Keratinocyte (primary cell): ENCODE results near the gene RAB29. TPM values are rescaled to one million over a fixed set of nuclear protein-coding genes. Genes with fewer than 3 reads are reported as not detected.

ENCODE experiments used
- DNase-seq: peaks from one replicate; pipeline ENCODE4 v3.0.0-alpha.2; 2011; ENCODE audit warnings: low read depth, missing footprints, low spot score
- FAIRE-seq: peaks from 2 replicates; lab custom pipeline; 2011; peaks lifted over from hg19 to GRCh38; lab: Jason Lieb, UNC
- H2AFZ ChIP-seq: 2 replicates; pipeline ENCODE4 v1.6.0; 2012; ENCODE audit warnings: low read length, control low read depth, inconsistent platforms; ENCODE audit not compliant: control insufficient read depth
- H3K27ac ChIP-seq: 2 replicates; pipeline ENCODE4 v1.5.1; 2011; ENCODE audit warnings: low read length; ENCODE audit not compliant: control insufficient read depth, insufficient read depth
- H3K27me3 ChIP-seq: 3 replicates; pipeline ENCODE4 v1.6.0; 2011; ENCODE audit warnings: low read length; ENCODE audit not compliant: control insufficient read depth, insufficient read depth; ENCODE audit errors: extremely low read depth
- H3K36me3 ChIP-seq, 2 experiments: 2 replicates in 1 of 2; 3 replicates in 1 of 2; pipeline ENCODE4 v1.5.1; 2011; ENCODE audit warnings: low read length in 2 of 2, mild to moderate bottlenecking in 1 of 2; ENCODE audit not compliant: control insufficient read depth in 2 of 2, insufficient read depth in 2 of 2; ENCODE audit errors: extremely low read depth in 1 of 2
- H3K4me1 ChIP-seq: 3 replicates; pipeline ENCODE4 v1.5.1; 2011; ENCODE audit warnings: low read length; ENCODE audit not compliant: control insufficient read depth, insufficient read depth; ENCODE audit errors: extremely low read depth
- H3K4me2 ChIP-seq: 3 replicates; pipeline ENCODE4 v1.6.0; 2011; ENCODE audit warnings: low read depth, low read length; ENCODE audit not compliant: control insufficient read depth, insufficient read depth; ENCODE audit errors: extremely low read depth
- H3K4me3 ChIP-seq, 3 experiments: fragments of 200-600 bp in 1 of 3; sonication (generic) in 1 of 3; 2 replicates in 2 of 3; 3 replicates in 1 of 3; pipeline ENCODE4 v1.5.1; 2011 to 2016; ENCODE audit warnings: low read length in 3 of 3, mild to moderate bottlenecking in 3 of 3, control low read depth in 2 of 3, inconsistent platforms in 1 of 3, low read depth in 1 of 3, mixed read lengths in 1 of 3, mixed run types in 1 of 3, moderate library complexity in 1 of 3; ENCODE audit not compliant: control insufficient read depth in 2 of 3, insufficient read depth in 2 of 3; ENCODE audit errors: extremely low read depth in 1 of 3
- H3K79me2 ChIP-seq: 2 replicates; pipeline ENCODE4 v1.6.0; 2012; ENCODE audit warnings: low read length; ENCODE audit not compliant: control insufficient read depth, insufficient read depth
- H3K9ac ChIP-seq: 3 replicates; pipeline ENCODE4 v1.6.0; 2011; ENCODE audit warnings: low read length; ENCODE audit not compliant: control insufficient read depth, insufficient read depth; ENCODE audit errors: extremely low read depth
- H3K9me1 ChIP-seq: 3 replicates; pipeline ENCODE4 v1.6.0; 2011; ENCODE audit warnings: low read length; ENCODE audit not compliant: control insufficient read depth, insufficient read depth; ENCODE audit errors: extremely low read depth
- H3K9me3 ChIP-seq: 2 replicates; pipeline ENCODE4 v1.5.1; 2012; ENCODE audit warnings: low read depth, low read length; ENCODE audit not compliant: control insufficient read depth
- H4K20me1 ChIP-seq: 3 replicates; pipeline ENCODE4 v1.6.0; 2011; ENCODE audit warnings: low read length; ENCODE audit not compliant: control insufficient read depth, insufficient read depth; ENCODE audit errors: extremely low read depth
- CTCF ChIP-seq, 3 experiments: IDR thresholded peaks in 1 of 3; conservative IDR thresholded peaks in 1 of 3; optimal IDR thresholded peaks in 1 of 3; 2 replicates in 2 of 3; 3 replicates in 1 of 3; pipeline versions ENCODE3 to v1.5.1; 2011; ENCODE audit warnings: low read length in 3 of 3, mild to moderate bottlenecking in 3 of 3, moderate library complexity in 2 of 3, control low read depth in 1 of 3, inconsistent platforms in 1 of 3; ENCODE audit not compliant: insufficient read depth in 2 of 3; ENCODE audit errors: extremely low read depth in 1 of 3
- EZH2 ChIP-seq: IDR thresholded peaks from one replicate; pipeline ENCODE4 v1.6.1; 2012; ENCODE audit warnings: inconsistent platforms, mild to moderate bottlenecking, low read length, moderate library complexity
- dilution Hi-C: fragments of 300-500 bp; cut with MboI; formaldehyde crosslinking; loops from one replicate; pipeline ENCODE4 v1.7.0; 2020; ENCODE audit warnings: low sequenced_read_pairs; ENCODE audit not compliant: extremely low pct_ligation_motif_present
- polyA plus RNA-seq, 5 experiments: library from polyadenylated mRNA; depleted of rRNA in 3 of 5; stranded (reverse) in 3 of 5; stranded (forward) in 1 of 5; unstranded in 1 of 5; fragments of >200 nt; gene quantifications; 1 replicate in 1 of 5; 2 replicates in 3 of 5; 3 replicates in 1 of 5; pipeline versions ENCODE4 v1.2.1 to v1.2.3, GENCODE V29; 2011 to 2012; ENCODE audit warnings: missing spikeins in 2 of 5, low read depth in 1 of 5, low replicate concordance in 1 of 5
- small RNA-seq, 3 experiments: library from RNA; depleted of rRNA; stranded (forward); fragments of <200 nt; gene quantifications; one replicate each; pipeline ENCODE3, GENCODE V24; 2012; ENCODE audit warnings: low read depth in 3 of 3, low replicate concordance in 1 of 3; ENCODE audit not compliant: insufficient read length in 3 of 3

RAB29 gene
- polyA plus RNA-seq, 1 donor (not counting 4 experiments of a cell fraction or from before 2014, with no cell fraction given), result 26.7 TPM

- Histone ChIP-seq H3K36me3 (peaks cover 18 to 23% of the 10 kb centered on the region in 2 experiments), H3K9ac (no peak overlapping the region), H4K20me1 (no peaks in the 10 kb centered on the region), H3K4me3 (no peak overlapping the region), H2AFZ (no peak overlapping the region), H3K27ac (no peak overlapping the region), H3K4me2 (no peak overlapping the region), H3K4me1 (no peaks in the 10 kb centered on the region), H3K79me2 (no peaks in the 10 kb centered on the region), H3K27me3 (no peaks in the 10 kb centered on the region), H3K9me1 (no peaks in the 10 kb centered on the region), H3K9me3 (no peaks in the 10 kb centered on the region)
- TF ChIP-seq EZH2 (no peak), CTCF (optimal IDR thresholded peaks at IDR 0.05 in 1 of 3, IDR thresholded peaks at IDR 0.05 in 1 of 3, conservative IDR thresholded peaks at IDR 0.05 in 1 of 3; ENCODE audit: extremely low read depth in 1 of 3, insufficient read depth in 2 of 3, low read length in 3 of 3) (no peak)
- no peak for DNase-seq
- dilution Hi-C loops, result no loop called here
- FAIRE-seq, result no peak
These were observed 56.3 kb downstream of the RAB29 start for GRCh38 chr1:205719015-205719414.

Small RNA genes within 50 kb of the gene (small RNA-seq; reads per million reads assigned to genes)
- gene RF00139, result 0 reads per million in 3 experiments

Other genes starting within 250 kb of the RAB29 start
- 4.5 to 8.6 TPM (median 7.3 TPM) in 3 replicates for gene ELK4, start 143.5 kb downstream of the RAB29 start, polyA plus RNA-seq
- 2.1 to 2.8 TPM (median 2.5 TPM) in 3 replicates for gene SLC45A3, start 95.0 kb downstream of the RAB29 start, polyA plus RNA-seq
- 38.0 to 71.6 TPM (median 46.1 TPM) in 3 replicates for gene NUCKS1, start 25.3 kb downstream of the RAB29 start, polyA plus RNA-seq
- 11.0 to 22.5 TPM (median 21.7 TPM) in 3 replicates for gene SLC41A1, start 37.7 kb upstream of the RAB29 start, polyA plus RNA-seq
- gene PM20D1, start 74.7 kb upstream of the RAB29 start, polyA plus RNA-seq, result 0.03 to 0.05 TPM (median 0.04 TPM) in 3 replicates
- gene SLC26A9, start 168.0 kb upstream of the RAB29 start, polyA plus RNA-seq, result 0.03 to 0.08 TPM (median 0.03 TPM) in 3 replicates
- 39.2 to 88.7 TPM (median 47.8 TPM) in 3 replicates for gene RAB7B, start 227.9 kb upstream of the RAB29 start, polyA plus RNA-seq
- 0.26 to 0.68 TPM (median 0.33 TPM) in 3 replicates for gene CTSE, start 248.4 kb upstream of the RAB29 start, polyA plus RNA-seq